Kidney capillary endothelial cell (primary cell): ENCODE results near the gene GPRC5B.
A peak's percentile ranks its signal among the peaks of the same experiment; 100 is the strongest.

Experiments
- DNase-seq: peaks from one replicate; pipeline ENCODE4 v3.0.0-alpha.2; 2018; ENCODE audit warnings: low spot score

GPRC5B gene

DNA sequence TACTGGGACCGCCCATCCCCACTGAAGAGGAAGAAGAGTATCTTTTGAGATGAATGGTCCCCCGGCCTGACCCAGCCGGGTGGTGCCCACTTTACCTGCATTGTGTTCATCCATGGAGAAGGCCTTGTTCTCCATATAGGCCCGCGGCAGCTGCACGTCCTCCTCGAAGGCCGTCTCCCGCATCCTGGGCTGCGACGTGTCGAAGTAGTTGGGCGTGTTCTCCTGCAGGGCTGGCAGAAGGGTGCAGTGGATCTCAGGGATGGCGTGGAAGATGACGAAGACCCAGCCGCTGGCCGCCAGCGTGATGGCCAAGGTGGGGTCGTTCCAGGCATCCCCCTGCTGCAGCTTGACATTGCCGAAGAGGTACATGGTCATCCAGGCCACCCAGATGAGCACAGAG, 12.9 kb downstream of the GPRC5B start:
- no peak for DNase-seq

- no peak for DNase-seq
Measured at GRCh38 chr16:19868421-19868820, 16.2 kb downstream of the GPRC5B start.

DNA sequence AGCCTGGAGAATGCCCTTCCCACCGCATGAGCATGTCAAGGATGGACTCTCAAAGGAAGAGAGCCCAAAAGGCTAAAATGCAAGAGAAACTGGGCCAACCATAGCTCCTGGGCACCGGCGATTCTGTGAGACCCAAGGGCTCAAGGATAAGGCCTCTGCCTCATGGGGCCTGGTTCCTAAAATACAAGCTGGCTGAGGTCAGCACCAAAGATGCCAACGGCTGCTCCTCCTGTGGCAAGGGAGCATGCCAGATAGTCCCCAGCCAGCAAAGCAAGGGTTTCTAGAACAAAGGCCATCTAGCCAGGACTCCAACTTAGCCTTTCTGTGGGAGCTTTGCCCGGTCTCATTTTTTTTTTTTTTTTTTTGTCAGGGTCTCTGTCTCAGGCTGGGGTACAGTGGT, 20.1 kb downstream of the GPRC5B start:
- no peak for DNase-seq

- no peak for DNase-seq
Measured at GRCh38 chr16:19863990-19864389, 20.7 kb downstream of the GPRC5B start.

- no peak for DNase-seq
Measured at GRCh38 chr16:19861811-19862327, 22.8 kb downstream of the GPRC5B start.

DNA sequence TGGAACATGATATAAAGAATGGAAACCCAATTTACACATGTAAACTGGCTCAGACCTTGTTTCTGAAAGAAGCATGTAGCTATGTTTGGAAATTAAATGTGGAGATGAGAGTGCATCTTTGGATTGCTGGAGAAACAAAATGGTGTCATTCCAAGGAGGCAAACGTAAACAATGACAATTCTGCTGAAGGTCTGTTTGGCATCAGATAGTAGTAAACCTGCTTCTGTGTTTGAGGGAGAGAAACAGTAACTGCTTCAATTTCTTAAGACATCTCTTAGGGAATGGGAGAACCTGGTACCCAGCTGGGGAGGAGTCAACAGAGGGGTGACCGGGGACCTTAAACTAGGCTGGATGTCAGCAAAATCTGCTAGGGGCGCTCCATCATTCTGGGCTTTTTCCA, 23.5 kb downstream of the GPRC5B start:
- DNase-seq = no peak

GRCh38 chr16:19860166-19861041, 24.2 kb downstream of the GPRC5B start:
- no peak for DNase-seq

DNA sequence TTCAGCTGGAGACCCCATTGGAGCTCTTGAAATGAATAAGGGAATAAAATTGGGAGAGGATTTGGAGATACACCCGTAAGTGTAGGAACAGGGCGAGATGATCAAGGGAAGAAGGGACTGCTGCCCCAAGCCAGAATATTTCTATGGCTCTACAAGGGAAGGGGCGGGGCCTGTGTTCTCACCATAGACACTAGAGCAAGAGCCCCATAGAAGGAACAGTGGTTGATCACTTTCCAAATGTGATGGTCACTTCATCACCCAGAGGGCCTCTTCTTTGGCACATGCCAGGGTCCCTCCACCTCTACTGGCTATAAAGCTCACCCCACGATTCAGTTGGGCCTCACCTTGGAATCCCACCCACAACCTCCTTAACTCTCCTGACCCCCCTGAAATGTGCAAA, 25.0 kb downstream of the GPRC5B start:
- no peak for DNase-seq

GRCh38 chr16:19859166-19859565, 25.5 kb downstream of the GPRC5B start:
- no peak for DNase-seq

- DNase-seq = peak; percentile 52
Measured at GRCh38 chr16:19858340-19859018, 26.2 kb downstream of the GPRC5B start.

- no peak for DNase-seq
Measured at GRCh38 chr16:19857593-19858339, 26.9 kb downstream of the GPRC5B start.

GRCh38 chr16:19856120-19856519, 28.5 kb downstream of the GPRC5B start:
- no peak for DNase-seq

DNA sequence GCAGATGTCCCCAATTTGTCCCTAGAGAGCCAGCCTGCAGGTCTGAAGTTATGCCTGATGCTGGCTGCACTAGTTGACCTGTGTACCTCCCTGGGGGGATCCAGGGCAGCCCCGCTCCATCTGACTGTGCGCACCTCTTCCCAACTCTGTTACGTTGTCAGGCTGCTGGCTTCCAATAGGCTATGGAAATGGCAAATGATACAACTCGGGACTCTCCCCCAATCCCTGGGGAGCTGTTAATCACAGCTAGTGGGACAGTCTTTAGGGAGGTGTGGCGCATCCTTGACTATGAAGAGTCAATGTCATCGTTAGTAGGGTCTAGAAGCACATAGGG, 30.1 kb downstream of the GPRC5B start:
- DNase-seq = no peak

DNA sequence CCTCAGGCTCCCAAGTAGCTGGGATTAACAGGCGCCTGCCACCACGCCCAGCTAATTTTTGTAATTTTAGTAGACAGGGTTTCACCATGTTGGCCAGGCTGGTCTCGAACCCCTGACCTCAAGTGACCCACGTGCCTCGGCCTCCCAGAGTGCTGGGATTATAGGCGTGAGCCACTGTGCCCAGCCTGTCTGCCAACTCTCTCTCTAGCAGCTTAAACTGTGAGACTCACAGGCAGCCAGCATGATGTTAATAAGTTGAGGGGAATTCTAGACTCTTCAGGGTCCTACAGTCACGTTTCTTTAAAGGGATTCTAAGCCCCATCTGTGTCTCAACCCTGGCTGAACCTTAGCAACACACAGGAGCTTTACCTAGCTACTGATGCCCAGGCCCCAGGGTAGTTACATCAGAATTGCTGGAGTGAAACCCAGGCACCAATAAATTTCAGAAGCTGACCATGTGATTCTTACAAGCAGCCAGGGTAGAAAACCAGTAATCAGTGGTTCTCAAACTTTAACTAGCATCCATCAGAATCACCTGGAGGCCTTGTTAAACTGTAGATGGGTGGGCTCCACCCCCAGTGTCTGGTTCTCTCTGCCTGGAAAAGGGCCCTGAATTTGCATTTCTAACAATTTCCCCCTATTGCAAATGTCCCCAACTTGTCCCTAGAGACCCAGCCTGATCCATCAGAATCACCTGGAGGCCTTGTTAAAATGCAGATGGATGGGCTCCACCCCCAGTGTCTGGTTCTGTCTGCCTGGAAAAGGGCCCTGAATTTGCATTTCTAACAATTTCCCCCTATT, 30.7 kb downstream of the GPRC5B start:
- no peak for DNase-seq

DNA sequence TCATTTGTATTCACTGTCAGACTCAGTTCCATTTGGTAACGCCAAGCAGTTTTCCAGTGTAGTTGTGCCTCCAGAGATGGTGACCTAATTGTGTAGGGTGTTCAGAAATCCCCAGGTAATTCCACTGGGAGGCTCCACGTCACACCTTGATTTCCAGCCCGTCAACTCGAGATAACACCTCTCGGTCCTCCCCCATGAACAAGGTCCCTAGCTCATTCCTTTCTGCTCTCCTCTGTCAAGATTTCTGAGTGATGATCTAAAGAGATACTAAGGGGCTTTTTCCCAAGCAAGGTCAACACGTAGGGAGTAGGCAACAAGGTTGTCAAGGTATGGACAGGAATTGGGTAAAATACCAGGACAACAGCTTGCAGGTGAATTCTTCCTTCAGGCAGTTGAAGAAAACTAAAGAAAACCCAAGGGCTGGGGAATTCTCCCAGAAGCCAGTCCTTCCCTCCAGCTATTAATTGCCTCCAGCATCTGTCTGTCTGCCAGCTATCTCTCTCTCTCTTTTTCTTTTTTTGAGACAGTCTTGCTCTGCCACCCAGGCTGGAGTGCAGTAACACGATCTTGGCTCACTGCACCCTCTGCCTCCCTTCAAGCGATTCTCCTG, 31.4 kb downstream of the GPRC5B start:
- DNase-seq = no peak

- DNase-seq = no peak
Measured at GRCh38 chr16:19851476-19851875, 33.2 kb downstream of the GPRC5B start.

- DNase-seq = no peak
Measured at GRCh38 chr16:19850131-19850817, 34.4 kb downstream of the GPRC5B start.

DNA sequence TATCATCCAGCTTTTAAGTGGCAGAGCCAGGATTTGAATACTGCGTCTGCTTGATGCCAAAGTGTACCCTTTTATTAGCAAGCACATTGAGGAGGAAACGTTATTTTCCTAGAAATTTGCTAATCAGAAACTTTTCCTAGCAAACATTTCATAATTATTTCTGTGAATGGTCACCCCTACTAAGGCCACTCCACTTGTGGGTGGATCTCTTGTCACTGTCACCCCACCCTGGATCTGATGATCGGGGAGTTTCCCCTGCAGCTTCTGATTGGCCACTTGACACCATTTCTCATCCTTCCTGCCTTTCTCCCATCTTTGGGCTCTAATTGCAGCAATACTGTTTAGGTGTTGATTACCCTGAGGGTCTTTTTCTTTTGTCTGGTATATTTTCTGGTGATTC, 35.9 kb downstream of the GPRC5B start:
- no peak for DNase-seq

GRCh38 chr16:19846436-19846835, 38.2 kb downstream of the GPRC5B start:
- no peak for DNase-seq

- DNase-seq = no peak
Measured at GRCh38 chr16:19844945-19845641, 39.6 kb downstream of the GPRC5B start.
